H1 (cell line): ENCODE data around the gene USP35. TPM values are rescaled to one million over a fixed set of nuclear protein-coding genes. Genes with fewer than 3 reads are reported as not detected.

Experiments
- CTCF ChIA-PET: fragments of 300-600 bp; sonication (Branson Sonifier 250); formaldehyde crosslinking; loops from one replicate; lab custom pipeline; 2021; ENCODE audit not compliant: partially characterized antibody; lab: Charles Lee
- POLR2A ChIA-PET: fragments of 300-600 bp; sonication (Branson Sonifier 250); formaldehyde crosslinking; loops from one replicate; lab custom pipeline; 2021; ENCODE audit warnings: inconsistent platforms; ENCODE audit not compliant: partially characterized antibody; lab: Charles Lee
- DNase-seq, 2 experiments: peaks; one replicate each; pipeline versions ENCODE4 v3.0.0 to v3.0.0-alpha.2; 2010 to 2022; ENCODE audit warnings: low spot score in 2 of 2, low read depth in 1 of 2, mixed read lengths in 1 of 2
- FAIRE-seq: peaks from 2 replicates; lab custom pipeline; 2011; peaks lifted over from hg19 to GRCh38; lab: Jason Lieb, UNC
- H2AFZ ChIP-seq: 2 replicates; pipeline ENCODE4 v1.8.1; 2012; ENCODE audit warnings: low read length, inconsistent platforms
- H2AK5ac ChIP-seq: 2 replicates; pipeline ENCODE4 v1.6.1; 2013; ENCODE audit warnings: low read depth, low read length
- H2BK120ac ChIP-seq: replicated peaks from 2 replicates; pipeline ENCODE3; 2013; ENCODE audit warnings: low read depth, low read length, inconsistent platforms
- H2BK12ac ChIP-seq: 2 replicates; pipeline ENCODE4 v1.6.1; 2013; ENCODE audit warnings: low read depth, low read length
- H2BK15ac ChIP-seq: 2 replicates; pipeline ENCODE4 v1.6.1; 2013; ENCODE audit warnings: low read length
- H2BK20ac ChIP-seq: 2 replicates; pipeline ENCODE4 v1.6.1; 2013; ENCODE audit warnings: low read length
- H2BK5ac ChIP-seq: 2 replicates; pipeline ENCODE4 v1.6.1; 2013; ENCODE audit warnings: low read depth, low read length
- H3K14ac ChIP-seq: 2 replicates; pipeline ENCODE4 v1.6.1; 2013; ENCODE audit warnings: inconsistent platforms; ENCODE audit not compliant: insufficient read length
- H3K18ac ChIP-seq: 2 replicates; pipeline ENCODE4 v1.6.1; 2013; ENCODE audit warnings: low read length; ENCODE audit errors: extremely low read depth
- H3K23ac ChIP-seq: 2 replicates; pipeline ENCODE4 v1.6.1; 2013; ENCODE audit warnings: inconsistent platforms; ENCODE audit not compliant: insufficient read length
- H3K23me2 ChIP-seq: 2 replicates; pipeline ENCODE4 v1.6.1; 2013; ENCODE audit warnings: low read depth, low read length
- H3K27ac ChIP-seq: 2 replicates; pipeline ENCODE4 v1.6.1; 2011; ENCODE audit warnings: low read depth, low read length, inconsistent platforms
- H3K27me3 ChIP-seq, 4 experiments: replicated peaks in 1 of 4; 1 replicate in 1 of 4; 2 replicates in 3 of 4; pipeline versions ENCODE4 v1.6.1 to v1.8.1; 2011 to 2013; ENCODE audit warnings: low read length in 3 of 4, mild to moderate bottlenecking in 3 of 4, inconsistent platforms in 2 of 4, mixed read lengths in 2 of 4, moderate library complexity in 1 of 4; ENCODE audit not compliant: control insufficient read depth in 3 of 4, insufficient read depth in 3 of 4; ENCODE audit errors: extremely low read depth in 1 of 4
- H3K36me3 ChIP-seq, 4 experiments: 2 replicates each; pipeline versions ENCODE4 v1.6.1 to v1.8.1; 2011 to 2013; ENCODE audit warnings: mild to moderate bottlenecking in 4 of 4, low read length in 3 of 4, moderate library complexity in 2 of 4, control low read depth in 1 of 4, inconsistent platforms in 1 of 4; ENCODE audit not compliant: insufficient read depth in 4 of 4, control insufficient read depth in 2 of 4
- H3K4ac ChIP-seq: replicated peaks from 2 replicates; pipeline ENCODE3; 2013; ENCODE audit warnings: low read length, low read depth, mixed read lengths, inconsistent platforms; ENCODE audit not compliant: insufficient read length
- H3K4me1 ChIP-seq, 4 experiments: replicated peaks in 1 of 4; 1 replicate in 1 of 4; 2 replicates in 3 of 4; pipeline versions ENCODE4 v1.6.1 to v1.8.1; 2011 to 2013; ENCODE audit warnings: low read length in 3 of 4, inconsistent platforms in 2 of 4, mixed read lengths in 1 of 4; ENCODE audit not compliant: insufficient read depth in 4 of 4, control insufficient read depth in 3 of 4
- H3K4me2 ChIP-seq, 2 experiments: 2 replicates each; pipeline versions ENCODE4 v1.6.1 to v1.8.1; 2011 to 2013; ENCODE audit warnings: low read depth in 2 of 2, low read length in 2 of 2, control low read depth in 1 of 2, inconsistent platforms in 1 of 2, mild to moderate bottlenecking in 1 of 2; ENCODE audit not compliant: insufficient read depth in 1 of 2
- H3K4me3 ChIP-seq, 4 experiments: fragments of 200-600, 300-600 bp in 1 of 4; sonication (generic), shearing (Covaris generic), sonication (Bioruptor Twin) in 1 of 4; 2 replicates each; pipeline versions ENCODE4 v1.5.1 to v1.8.1; 2011 to 2016; ENCODE audit warnings: low read length in 4 of 4, low read depth in 3 of 4, control low read depth in 2 of 4, inconsistent platforms in 2 of 4, mild to moderate bottlenecking in 2 of 4, mixed read lengths in 1 of 4, moderate library complexity in 1 of 4; ENCODE audit not compliant: insufficient read depth in 2 of 4; ENCODE audit errors: extremely low read depth in 1 of 4
- H3K56ac ChIP-seq: replicated peaks from 2 replicates; pipeline ENCODE3; 2013; ENCODE audit warnings: low read depth, mild to moderate bottlenecking, mixed read lengths, low read length, inconsistent platforms; ENCODE audit not compliant: insufficient read length
- H3K79me1 ChIP-seq: 2 replicates; pipeline ENCODE4 v1.6.1; 2013; ENCODE audit warnings: low read depth, low read length, control low read depth
- H3K79me2 ChIP-seq, 2 experiments: 2 replicates each; pipeline versions ENCODE4 v1.6.1 to v1.8.1; 2012 to 2013; ENCODE audit warnings: low read length in 2 of 2, mild to moderate bottlenecking in 2 of 2, inconsistent platforms in 1 of 2; ENCODE audit not compliant: insufficient read depth in 2 of 2, control insufficient read depth in 1 of 2
- H3K9ac ChIP-seq, 4 experiments: replicated peaks in 1 of 4; 1 replicate in 1 of 4; 2 replicates in 3 of 4; pipeline versions ENCODE4 v1.6.1 to v1.8.1; 2011 to 2013; ENCODE audit warnings: low read depth in 3 of 4, low read length in 3 of 4, control low read depth in 2 of 4, mild to moderate bottlenecking in 2 of 4, moderate library complexity in 2 of 4, inconsistent platforms in 1 of 4; ENCODE audit errors: extremely low read depth in 1 of 4
- H3K9me3 ChIP-seq, 2 experiments: 2 replicates each; pipeline versions ENCODE4 v1.6.1 to v1.8.1; 2012 to 2013; ENCODE audit warnings: mild to moderate bottlenecking in 2 of 2, moderate library complexity in 2 of 2, control low read depth in 1 of 2, inconsistent platforms in 1 of 2, low read depth in 1 of 2, low read length in 1 of 2, mixed read lengths in 1 of 2; ENCODE audit not compliant: insufficient read depth in 2 of 2
- H4K20me1 ChIP-seq, 2 experiments: replicated peaks in 1 of 2; 2 replicates each; pipeline versions ENCODE3 to v1.8.1; 2011 to 2013; ENCODE audit warnings: inconsistent platforms in 2 of 2, low read length in 2 of 2, mild to moderate bottlenecking in 1 of 2; ENCODE audit not compliant: insufficient read depth in 2 of 2, control insufficient read depth in 1 of 2
- H4K5ac ChIP-seq: 2 replicates; pipeline ENCODE4 v1.6.1; 2013; ENCODE audit warnings: low read length, low read depth, mixed read lengths, inconsistent platforms; ENCODE audit not compliant: insufficient read length
- H4K8ac ChIP-seq: 2 replicates; pipeline ENCODE4 v1.8.0; 2013; ENCODE audit warnings: mild to moderate bottlenecking, moderate library complexity, low read length, inconsistent platforms; ENCODE audit not compliant: insufficient read depth; ENCODE audit errors: extremely low read depth
- H4K91ac ChIP-seq: replicated peaks from 2 replicates; pipeline ENCODE3; 2013; ENCODE audit warnings: low read length, mixed read lengths, inconsistent platforms; ENCODE audit not compliant: insufficient read length
- CBX8 ChIP-seq: fragments of 300-800, 300-1000 bp; sonication (generic); IDR thresholded peaks from 2 replicates; pipeline ENCODE4 v1.7.1; 2016; ENCODE audit warnings: low read depth, low read length, borderline replicate concordance
- EP300 ChIP-seq, 2 experiments: IDR thresholded peaks; 1 replicate in 1 of 2; 2 replicates in 1 of 2; pipeline ENCODE4 v1.6.1; 2011 to 2012; ENCODE audit warnings: low read depth in 2 of 2, low read length in 2 of 2, mild to moderate bottlenecking in 2 of 2, borderline replicate concordance in 1 of 2, inconsistent platforms in 1 of 2, moderate library complexity in 1 of 2
- FOSL1 ChIP-seq: IDR thresholded peaks from 2 replicates; pipeline ENCODE4 v1.6.1; 2011; ENCODE audit warnings: mild to moderate bottlenecking, low read depth, low read length, moderate library complexity; ENCODE audit not compliant: insufficient read depth
- MAX ChIP-seq: IDR thresholded peaks from 2 replicates; pipeline ENCODE4 v1.6.1; 2012; ENCODE audit warnings: inconsistent platforms
- NRF1 ChIP-seq: IDR thresholded peaks from 2 replicates; pipeline ENCODE4 v1.6.1; 2011; ENCODE audit warnings: mild to moderate bottlenecking, low read depth, low read length, improper control_type of control experiment
- RFX5 ChIP-seq: IDR thresholded peaks from 2 replicates; pipeline ENCODE4 v1.6.1; 2011; ENCODE audit warnings: low read depth, low read length, improper control_type of control experiment, borderline replicate concordance
- SAP30 ChIP-seq: fragments of 300-600 bp; sonication (generic); IDR thresholded peaks from 2 replicates; pipeline ENCODE4 v1.7.1; 2012; ENCODE audit warnings: low read length, moderate library complexity, mild to moderate bottlenecking, inconsistent platforms; ENCODE audit not compliant: insufficient read depth, insufficient replicate concordance
- SIN3A ChIP-seq, 2 experiments: IDR thresholded peaks in 1 of 2; conservative IDR thresholded peaks in 1 of 2; 2 replicates each; pipeline ENCODE4 v1.6.1; 2011 to 2012; ENCODE audit warnings: low read length in 2 of 2, improper control_type of control experiment in 1 of 2, low read depth in 1 of 2, mild to moderate bottlenecking in 1 of 2
- SP1 ChIP-seq: IDR thresholded peaks from 2 replicates; pipeline ENCODE4 v1.6.1; 2011; ENCODE audit warnings: low read depth, low read length
- SUZ12 ChIP-seq: fragments of 200-600 bp; sonication (generic); IDR thresholded peaks from 2 replicates; pipeline ENCODE4 v1.6.1; 2012; ENCODE audit warnings: mild to moderate bottlenecking, inconsistent platforms, low read length, moderate library complexity, mixed read lengths
- YY1 ChIP-seq: IDR thresholded peaks from 2 replicates; pipeline ENCODE4 v1.6.1; 2011; ENCODE audit warnings: low read depth, mild to moderate bottlenecking, low read length
- whole genome bisulfite sequencing, 2 experiments: shearing (Covaris generic) in 1 of 2; methylation state at CpG; one replicate each; pipeline versions ENCODE4 v1.1.6 to v1.1.7; 2013 to 2015; ENCODE audit warnings: low lambda C conversion rate in 2 of 2, mixed read lengths in 2 of 2, inconsistent platforms in 1 of 2, low coverage in 1 of 2, missing lambda C conversion rate in 1 of 2; ENCODE audit not compliant: insufficient replicate concordance in 2 of 2, insufficient coverage in 1 of 2, insufficient read length in 1 of 2; ENCODE audit errors: extremely low coverage in 1 of 2, missing lambda C conversion rate in 1 of 2; 5-methylcytosine and 5-hydroxymethylcytosine counted together
- polyA plus RNA-seq, 7 experiments: library from polyadenylated mRNA; depleted of rRNA in 3 of 7; stranded (reverse) in 5 of 7; unstranded in 2 of 7; fragments of >200 nt in 5 of 7; fragments of 200-250 nt in 2 of 7; gene quantifications; 1 replicate in 5 of 7; 2 replicates in 1 of 7; 4 replicates in 1 of 7; pipeline versions ENCODE4 v1.2.1 to v1.2.3, GENCODE V29; 2011 to 2013; ENCODE audit warnings: missing spikeins in 2 of 7, mixed read lengths in 2 of 7
- total RNA-seq: library from RNA; stranded (reverse); fragmentation: NEBNext Ultra II Directional; extraction: Animal tissue kit (Norgen Biotek cat#: 25700); gene quantifications from 2 replicates; pipeline ENCODE4 v1.2.1, GENCODE V29; 2021

Gene USP35
- total and polyA plus RNA-seq, 2 of the 8 experiments (the other 6 are each of a cell fraction or from before 2014, with no cell fraction given): 4.6 to 6.8 TPM

- H2AFZ ChIP-seq: no peak overlapping the region
- no peak overlapping the region for H4K91ac ChIP-seq
- no peak overlapping the region for H2AK5ac ChIP-seq
- no peak overlapping the region for H2BK5ac ChIP-seq
- H3K18ac ChIP-seq: no peak overlapping the region; the same call in 1 of the 2 replicates
- ChIA-PET CTCF (interaction anchor here (0.8 to 1.3 kb wide), 4 partner anchors 10 to 186 kb away, joined by 3 to 4 read pairs (median 4); no protein-coding TSS in a partner anchor), POLR2A (interaction anchor here (1.0 to 1.1 kb wide), 2 partner anchors 8 to 19 kb away, joined by 3 read pairs; partner anchors contain the start of gene KCTD21)
- 90% methylated on average over 17 of the region's 17 CpGs; no CpG with 5 or more reads in 1 of the 2 experiments for WGBS, 2 experiments
- no peak overlapping the region for H3K4ac ChIP-seq
- H3K23me2 ChIP-seq: no peaks in the 10 kb centered on the region
- H3K27ac ChIP-seq: no peak overlapping the region
- H3K14ac ChIP-seq: no peak overlapping the region
- no peaks in the 10 kb centered on the region for H4K20me1 ChIP-seq
- no peak overlapping the region for H4K5ac ChIP-seq
- no peaks in the 10 kb centered on the region for H3K9me3 ChIP-seq
- no peak overlapping the region for H3K4me3 ChIP-seq
- no peak overlapping the region for H3K56ac ChIP-seq
- FAIRE-seq (no peak), DNase-seq (no peak)
- no peak overlapping the region for H3K23ac ChIP-seq
- no peaks in the 10 kb centered on the region for H3K27me3 ChIP-seq
- H3K79me1 ChIP-seq: no peaks in the 10 kb centered on the region
- no peaks in the 10 kb centered on the region for H3K36me3 ChIP-seq
- H3K9ac ChIP-seq: no peak overlapping the region
- H2BK12ac ChIP-seq: no peak overlapping the region
- H2BK15ac ChIP-seq: no peak overlapping the region
- peak overlapping the region; percentile 23; the same call in 1 of the 2 replicates for H4K8ac ChIP-seq
- H2BK20ac ChIP-seq: no peak overlapping the region
- H3K79me2 ChIP-seq: no peaks in the 10 kb centered on the region
- no peak overlapping the region for H2BK120ac ChIP-seq
- H3K4me2 ChIP-seq: no peak overlapping the region
- H3K4me1 ChIP-seq: no peaks in the 10 kb centered on the region
- TF ChIP-seq SIN3A (conservative IDR thresholded peaks at IDR 0.05 in 1 of 2, IDR thresholded peaks at IDR 0.05 in 1 of 2; ENCODE audit: low read depth in 1 of 2, low read length in 2 of 2): no peak
- TF ChIP-seq MAX: no peak
- TF ChIP-seq SUZ12: no peak
- TF ChIP-seq YY1: no peak
- TF ChIP-seq RFX5: no peak
- no peak for TF ChIP-seq FOSL1
- no peak for TF ChIP-seq SP1
- TF ChIP-seq SAP30: no peak
- TF ChIP-seq EP300 (IDR thresholded peaks at IDR 0.05; ENCODE audit: borderline replicate concordance in 1 of 2, low read depth in 2 of 2, low read length in 2 of 2): no peak
- no peak for TF ChIP-seq NRF1
- TF ChIP-seq CBX8: no peak
Observed at GRCh38 chr11:78168539-78169477, 19.9 kb upstream of the USP35 start.
